HG02840 (cell line): ENCODE data around the gene MRPS12.
"Not testable (repeated sequence)": the region's sequence is repeated elsewhere in the genome, so short reads cannot be mapped to it uniquely, and the experiment has no call there.

ENCODE experiments used
- ATAC-seq: cut with Tn5 transposase; IDR thresholded peaks from one replicate; pipeline ENCODE4 v1.9.1; 2021; ENCODE audit warnings: mild to moderate bottlenecking, moderate library complexity, moderate number of reproducible peaks; ENCODE audit not compliant: unreplicated experiment, low FRiP score

Gene MRPS12

GRCh38 chr19:38932425-38933179 is 1.9 kb downstream of the MRPS12 start:
- no peak for ATAC-seq

- ATAC-seq = no peak
Measured at GRCh38 chr19:38933544-38933943, 2.8 kb downstream of the MRPS12 start.

GRCh38 chr19:38939957-38940356 is 9.2 kb downstream of the MRPS12 start:
- ATAC-seq = no peak

GRCh38 chr19:38941466-38941865 is 10.7 kb downstream of the MRPS12 start:
- not testable (repeated sequence) for ATAC-seq

- no peak for ATAC-seq
Measured at GRCh38 chr19:38941979-38942378, 11.2 kb downstream of the MRPS12 start.

- no peak for ATAC-seq
Measured at GRCh38 chr19:38942471-38943181, 11.9 kb downstream of the MRPS12 start.

- ATAC-seq = no peak
Measured at GRCh38 chr19:38944981-38945506, 14.3 kb downstream of the MRPS12 start.

- ATAC-seq = no peak
Measured at GRCh38 chr19:38945562-38946228, 15.0 kb downstream of the MRPS12 start.

- no peak for ATAC-seq
Measured at GRCh38 chr19:38946229-38947010, 15.7 kb downstream of the MRPS12 start.

GRCh38 chr19:38949580-38950367 is 19.0 kb downstream of the MRPS12 start:
- no peak for ATAC-seq

GRCh38 chr19:38951187-38951586 is 20.4 kb downstream of the MRPS12 start:
- ATAC-seq = no peak

GRCh38 chr19:38952395-38953165 is 21.8 kb downstream of the MRPS12 start:
- no peak for ATAC-seq

GRCh38 chr19:38953677-38954076 is 22.9 kb downstream of the MRPS12 start:
- ATAC-seq = no peak

GRCh38 chr19:38956264-38956663 is 25.5 kb downstream of the MRPS12 start:
- no peak for ATAC-seq

- no peak for ATAC-seq
Measured at GRCh38 chr19:38958301-38958700, 27.6 kb downstream of the MRPS12 start.

- ATAC-seq = no peak
Measured at GRCh38 chr19:38959618-38960017, 28.9 kb downstream of the MRPS12 start.

- ATAC-seq = no peak
Measured at GRCh38 chr19:38964738-38965137, 34.0 kb downstream of the MRPS12 start.

- ATAC-seq = not testable (repeated sequence)
Measured at GRCh38 chr19:38966149-38966548, 35.4 kb downstream of the MRPS12 start.
